Endodermal cell (in vitro differentiated cells): ENCODE data around the gene FUZ. TPM values are rescaled to one million over a fixed set of nuclear protein-coding genes. Genes with fewer than 3 reads are reported as not detected.
A peak's percentile ranks its signal among the peaks of the same experiment; 100 is the strongest.

Experiments used
- DNase-seq: peaks from one replicate; pipeline ENCODE4 v3.0.0-alpha.2; 2017
- H3K27ac ChIP-seq: 2 replicates; pipeline ENCODE4 v1.5.1; 2013; ENCODE audit warnings: mild to moderate bottlenecking, low read depth, low read length, moderate library complexity
- H3K27me3 ChIP-seq: 2 replicates; pipeline ENCODE4 v1.6.1; 2013; ENCODE audit warnings: mild to moderate bottlenecking, low read length, moderate library complexity; ENCODE audit not compliant: insufficient read depth, control insufficient read depth, poor library complexity, severe bottlenecking
- H3K36me3 ChIP-seq: 2 replicates; pipeline ENCODE4 v1.7.0; 2013; ENCODE audit warnings: mild to moderate bottlenecking, low read length, moderate library complexity; ENCODE audit not compliant: control insufficient read depth, insufficient read depth
- H3K4me1 ChIP-seq: one replicate; pipeline ENCODE4 v1.7.0; 2013; ENCODE audit warnings: low read length; ENCODE audit not compliant: control insufficient read depth, insufficient read depth
- H3K4me3 ChIP-seq: 2 replicates; pipeline ENCODE4 v1.5.1; 2013; ENCODE audit warnings: mild to moderate bottlenecking, low read length, moderate library complexity
- H3K9ac ChIP-seq: 2 replicates; pipeline ENCODE4 v1.6.1; 2013; ENCODE audit warnings: mild to moderate bottlenecking, low read length, moderate library complexity; ENCODE audit not compliant: poor library complexity, severe bottlenecking; ENCODE audit errors: extremely low read depth
- H3K9me3 ChIP-seq: 2 replicates; pipeline ENCODE4 v1.6.1; 2013; ENCODE audit warnings: mild to moderate bottlenecking, low read length, moderate library complexity; ENCODE audit not compliant: control insufficient read depth
- H3K27ac Mint-ChIP-seq: 2 replicates; pipeline ENCODE4 v1.8.0; 2020; ENCODE audit warnings: mixed read lengths
- H3K27me3 Mint-ChIP-seq: 2 replicates; pipeline ENCODE4 v1.8.0; 2021; ENCODE audit warnings: mild to moderate bottlenecking, mixed read lengths; ENCODE audit not compliant: insufficient read depth
- H3K36me3 Mint-ChIP-seq: 2 replicates; pipeline ENCODE4 v1.8.0; 2020; ENCODE audit warnings: low read depth, mixed read lengths
- H3K4me1 Mint-ChIP-seq: 2 replicates; pipeline ENCODE4 v1.8.0; 2020; ENCODE audit warnings: mixed read lengths
- H3K4me3 Mint-ChIP-seq: 2 replicates; pipeline ENCODE4 v1.8.0; 2020; ENCODE audit warnings: mild to moderate bottlenecking, moderate library complexity, mixed read lengths
- H3K9me3 Mint-ChIP-seq: 2 replicates; pipeline ENCODE4 v1.8.0; 2020; ENCODE audit warnings: mild to moderate bottlenecking, mixed read lengths
- CTCF ChIP-seq: fragments of 200-600 bp; sonication (generic); conservative IDR thresholded peaks from 2 replicates; pipeline ENCODE4 v1.5.0; 2021; ENCODE audit warnings: antibody characterized with exemption, mild to moderate bottlenecking
- WGBS, 2 experiments: methylation state at CpG; one replicate each; pipeline versions ENCODE4 v1.1.5 to v1.1.7; 2013; ENCODE audit warnings: missing lambda C conversion rate in 2 of 2, mixed read lengths in 1 of 2; ENCODE audit not compliant: insufficient coverage in 1 of 2, insufficient read length in 1 of 2; 5-methylcytosine and 5-hydroxymethylcytosine counted together
- total RNA-seq, 2 donors: library from RNA; stranded (reverse); fragmentation: NEBNext Ultra II Directional in 1 of 2; extraction: Animal tissue kit (Norgen Biotek cat#: 25700) in 1 of 2; gene quantifications; 2 replicates in 1 of 2; 3 replicates in 1 of 2; pipeline ENCODE4 v1.2.1, GENCODE V29; 2021

FUZ gene
- total RNA-seq, 2 donors from 2014 or later, result 26.1 to 41.2 TPM

GRCh38 chr19:49855676-49856573 is 42.8 kb upstream of the FUZ start:
- Mint-ChIP-seq H3K9me3 (no peaks in the 10 kb centered on the region), H3K4me3 (no peak overlapping the region), H3K4me1 (peaks cover 15% of the 10 kb centered on the region), H3K36me3 (peaks cover 39% of the 10 kb centered on the region), H3K27ac (peak overlapping the region; percentile 74), H3K27me3 (no peaks in the 10 kb centered on the region)
- Histone ChIP-seq H3K27me3 (no peaks in the 10 kb centered on the region), H3K9ac (no peak overlapping the region), H3K4me1 (peaks cover 5% of the 10 kb centered on the region), H3K9me3 (no peaks in the 10 kb centered on the region), H3K27ac (no peak overlapping the region), H3K36me3 (peaks cover 43% of the 10 kb centered on the region), H3K4me3 (no peak overlapping the region)
- 90 to 94% methylated on average over 15 to 21 of the region's 21 CpGs for WGBS, 2 experiments
- no peak for TF ChIP-seq CTCF
- peak; percentile 66 for DNase-seq

GRCh38 chr19:49855277-49855675 is 42.2 kb upstream of the FUZ start:
- H3K4me3 Mint-ChIP-seq, result no peak overlapping the region
- no peaks in the 10 kb centered on the region for H3K27me3 Mint-ChIP-seq
- WGBS, 2 experiments, result 95 to 98% methylated on average over 7 to 12 of the region's 12 CpGs
- peak overlapping the region; percentile 74 for H3K27ac Mint-ChIP-seq
- Histone ChIP-seq H3K27me3 (no peaks in the 10 kb centered on the region), H3K27ac (no peak overlapping the region), H3K9me3 (no peaks in the 10 kb centered on the region), H3K4me1 (peaks cover 5% of the 10 kb centered on the region), H3K36me3 (peaks cover 41% of the 10 kb centered on the region), H3K9ac (no peak overlapping the region), H3K4me3 (no peak overlapping the region)
- TF ChIP-seq CTCF, result no peak
- peaks cover 38% of the 10 kb centered on the region for H3K36me3 Mint-ChIP-seq
- H3K9me3 Mint-ChIP-seq, result no peaks in the 10 kb centered on the region
- H3K4me1 Mint-ChIP-seq, result peaks cover 15% of the 10 kb centered on the region
- no peak for DNase-seq

- H3K9ac ChIP-seq, result no peak overlapping the region
- Mint-ChIP-seq H3K4me1 (peaks cover 20% of the 10 kb centered on the region), H3K27me3 (no peaks in the 10 kb centered on the region), H3K27ac (no peak overlapping the region), H3K4me3 (no peak overlapping the region), H3K9me3 (peaks cover 5% of the 10 kb centered on the region), H3K36me3 (peaks cover 41% of the 10 kb centered on the region)
- peaks cover 42% of the 10 kb centered on the region for H3K36me3 ChIP-seq
- no peak overlapping the region for H3K4me3 ChIP-seq
- WGBS, 2 experiments, result 95 to 96% methylated on average over 15 to 39 of the region's 39 CpGs
- H3K27ac ChIP-seq, result no peak overlapping the region
- peak; percentile 49 for DNase-seq
- no peaks in the 10 kb centered on the region for H3K9me3 ChIP-seq
- H3K27me3 ChIP-seq, result no peaks in the 10 kb centered on the region
- TF ChIP-seq CTCF, result no peak
- H3K4me1 ChIP-seq, result peaks cover 5% of the 10 kb centered on the region
Measured at GRCh38 chr19:49854378-49855263, 41.5 kb upstream of the FUZ start.
